Trophoblast cell (in vitro differentiated cells and primary cell): ENCODE measurements around the gene ZDHHC8.

ENCODE experiments used
- DNase-seq, 2 donors: peaks; one replicate each; pipeline ENCODE4 v3.0.0-alpha.2; 2016
- H2AFZ ChIP-seq: 2 replicates; pipeline ENCODE4 v1.6.1; 2013; ENCODE audit warnings: low read length, moderate library complexity, mild to moderate bottlenecking; ENCODE audit not compliant: insufficient read depth, poor library complexity
- H2AK5ac ChIP-seq: 2 replicates; pipeline ENCODE4 v1.6.1; 2013; ENCODE audit warnings: mild to moderate bottlenecking, low read length
- H2BK120ac ChIP-seq: 2 replicates; pipeline ENCODE4 v1.6.1; 2013; ENCODE audit warnings: low read length, mild to moderate bottlenecking, moderate library complexity; ENCODE audit not compliant: insufficient read depth, poor library complexity
- H2BK12ac ChIP-seq: 2 replicates; pipeline ENCODE4 v1.6.1; 2013; ENCODE audit warnings: mild to moderate bottlenecking, low read length, moderate library complexity
- H2BK5ac ChIP-seq: 2 replicates; pipeline ENCODE4 v1.6.1; 2013; ENCODE audit warnings: low read length, low read depth, moderate library complexity, mild to moderate bottlenecking; ENCODE audit not compliant: poor library complexity
- H3K14ac ChIP-seq: 2 replicates; pipeline ENCODE4 v1.6.1; 2013; ENCODE audit warnings: mild to moderate bottlenecking, low read length
- H3K18ac ChIP-seq: 2 replicates; pipeline ENCODE4 v1.6.1; 2013; ENCODE audit warnings: mild to moderate bottlenecking, low read length
- H3K23ac ChIP-seq: 2 replicates; pipeline ENCODE4 v1.6.1; 2013; ENCODE audit warnings: low read length
- H3K27ac ChIP-seq: 2 replicates; pipeline ENCODE4 v1.5.1; 2013; ENCODE audit warnings: low read depth, mild to moderate bottlenecking, inconsistent platforms, low read length, moderate library complexity
- H3K27me3 ChIP-seq: 2 replicates; pipeline ENCODE4 v1.6.1; 2013; ENCODE audit warnings: inconsistent platforms, mild to moderate bottlenecking, low read length, moderate library complexity; ENCODE audit not compliant: insufficient read depth
- H3K36me3 ChIP-seq, 2 experiments: 1 replicate in 1 of 2; 2 replicates in 1 of 2; pipeline ENCODE4 v1.6.1; 2013; ENCODE audit warnings: low read length in 2 of 2, mild to moderate bottlenecking in 2 of 2, moderate library complexity in 1 of 2; ENCODE audit not compliant: insufficient read depth in 2 of 2, control insufficient read depth in 1 of 2
- H3K4ac ChIP-seq: 2 replicates; pipeline ENCODE4 v1.6.1; 2013; ENCODE audit warnings: low read depth, mild to moderate bottlenecking, low read length, moderate library complexity
- H3K4me1 ChIP-seq, 2 experiments: 1 replicate in 1 of 2; 2 replicates in 1 of 2; pipeline ENCODE4 v1.6.1; 2013; ENCODE audit warnings: low read length in 2 of 2, mild to moderate bottlenecking in 2 of 2, moderate library complexity in 1 of 2; ENCODE audit not compliant: insufficient read depth in 2 of 2, control insufficient read depth in 1 of 2
- H3K4me2 ChIP-seq: 2 replicates; pipeline ENCODE4 v1.6.1; 2013; ENCODE audit warnings: inconsistent platforms, mild to moderate bottlenecking, low read length, moderate library complexity
- H3K4me3 ChIP-seq: 2 replicates; pipeline ENCODE4 v1.5.1; 2013; ENCODE audit warnings: mild to moderate bottlenecking, low read depth, low read length, inconsistent platforms
- H3K79me1 ChIP-seq: one replicate; pipeline ENCODE4 v1.6.1; 2013; ENCODE audit warnings: low read length
- H3K79me2 ChIP-seq: 2 replicates; pipeline ENCODE4 v1.6.1; 2013; ENCODE audit warnings: low read length, mild to moderate bottlenecking; ENCODE audit not compliant: control insufficient read depth, insufficient read depth, poor library complexity
- H3K9ac ChIP-seq: 2 replicates; pipeline ENCODE4 v1.6.1; 2013; ENCODE audit warnings: mild to moderate bottlenecking, low read length
- H3K9me3 ChIP-seq: 2 replicates; pipeline ENCODE4 v1.6.1; 2013; ENCODE audit warnings: low read depth, mild to moderate bottlenecking, control low read depth, inconsistent platforms, low read length; ENCODE audit not compliant: insufficient read depth
- H4K12ac ChIP-seq: 2 replicates; pipeline ENCODE4 v1.6.1; 2013; ENCODE audit warnings: low read depth, mild to moderate bottlenecking, low read length, moderate library complexity
- H4K8ac ChIP-seq: 2 replicates; pipeline ENCODE4 v1.6.1; 2013; ENCODE audit warnings: low read depth, mild to moderate bottlenecking, low read length, moderate library complexity
- H4K91ac ChIP-seq: one replicate; pipeline ENCODE4 v1.6.1; 2013; ENCODE audit warnings: low read depth, mild to moderate bottlenecking, low read length, moderate library complexity
- WGBS: extraction: QIAGEN DNeasy Blood & Tissue Kit; methylation state at CpG from one replicate; pipeline ENCODE4 v1.1.7; 2013; ENCODE audit warnings: missing lambda C conversion rate; ENCODE audit not compliant: insufficient read length, insufficient coverage; ENCODE audit errors: extremely low coverage; 5-methylcytosine and 5-hydroxymethylcytosine counted together

Gene ZDHHC8

DNA sequence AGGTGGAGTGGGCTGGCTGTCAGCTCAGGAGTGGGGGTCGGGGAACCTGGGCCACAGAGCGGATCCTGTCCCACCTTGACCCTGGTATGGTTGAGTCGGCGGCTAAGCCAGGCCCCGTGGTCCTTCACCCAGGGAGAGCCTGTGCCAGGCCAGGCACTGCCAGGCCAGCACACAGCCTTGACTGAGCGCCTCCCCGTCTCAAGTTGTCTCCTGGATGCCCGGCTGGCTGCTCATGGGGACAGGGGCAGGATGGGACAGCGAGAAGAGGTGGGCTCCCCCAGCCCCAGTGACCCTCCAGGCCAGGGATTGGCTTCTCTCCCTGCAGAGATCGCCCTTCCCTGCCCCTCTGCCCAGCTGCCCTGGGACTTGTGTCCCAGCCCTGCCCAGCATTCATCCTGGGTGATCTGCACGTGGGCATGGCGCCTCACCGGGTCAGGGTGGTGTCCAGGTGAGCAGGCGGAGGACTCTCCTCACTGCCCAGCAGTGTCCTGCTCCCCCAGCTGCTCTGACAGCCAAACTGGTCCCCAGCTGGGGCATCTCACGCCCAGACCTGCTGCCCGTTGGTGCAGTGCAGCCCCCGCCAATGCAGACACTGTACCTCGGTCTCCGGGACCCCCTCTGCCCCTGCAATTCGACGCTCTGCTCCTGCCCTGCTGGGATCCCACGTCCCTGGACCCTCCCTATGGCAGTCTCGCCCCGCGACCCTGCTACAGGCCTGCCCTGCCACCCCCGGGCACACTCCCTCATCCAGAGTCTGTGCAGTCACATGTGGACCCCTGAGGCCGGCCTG lies 48.0 kb downstream of the ZDHHC8 start:
- Histone ChIP-seq H3K18ac (no peak overlapping the region), H2BK12ac (no peak overlapping the region), H3K4me2 (no peak overlapping the region), H3K27me3 (no peaks in the 10 kb centered on the region), H4K12ac (no peak overlapping the region), H3K4me1 (no peaks in the 10 kb centered on the region), H3K9ac (no peak overlapping the region), H3K4me3 (no peak overlapping the region), H2BK120ac (no peak overlapping the region), H4K91ac (no peak overlapping the region), H3K14ac (no peak overlapping the region), H4K8ac (no peak overlapping the region), H3K79me1 (no peaks in the 10 kb centered on the region), H2BK5ac (no peak overlapping the region), H3K9me3 (peaks cover 3% of the 10 kb centered on the region), H3K4ac (no peak overlapping the region), H2AFZ (no peak overlapping the region), H3K79me2 (no peaks in the 10 kb centered on the region), H3K27ac (no peak overlapping the region), H3K23ac (no peak overlapping the region), H2AK5ac (no peak overlapping the region), H3K36me3 (no peaks in the 10 kb centered on the region)
- no peak for DNase-seq
- WGBS: no CpG with 5 or more reads among the region's 27 CpGs

DNA sequence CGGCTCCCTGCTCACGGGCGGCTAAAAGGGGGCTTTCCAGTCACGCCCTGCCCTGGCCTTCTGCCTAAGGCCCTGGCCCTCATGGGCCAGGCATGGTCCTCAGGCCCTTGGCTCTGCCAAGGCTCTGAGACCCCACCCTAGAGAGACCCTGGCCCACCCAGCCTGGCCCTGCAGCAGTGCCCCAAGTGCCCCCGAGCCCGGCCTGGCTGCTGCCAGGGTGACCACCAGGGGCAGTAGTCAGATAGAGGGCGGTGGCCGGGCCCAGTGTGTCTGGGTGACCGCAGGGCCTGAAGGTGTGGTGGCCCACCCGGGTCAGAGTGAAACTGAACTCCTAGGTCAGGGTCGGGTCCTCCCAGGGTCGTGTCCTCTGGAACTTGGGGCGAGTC lies 48.6 kb downstream of the ZDHHC8 start:
- no CpG with 5 or more reads among the region's 13 CpGs for WGBS
- Histone ChIP-seq H3K9ac (no peak overlapping the region), H4K12ac (no peak overlapping the region), H2AFZ (no peak overlapping the region), H2BK120ac (no peak overlapping the region), H3K4me2 (no peak overlapping the region), H4K91ac (no peak overlapping the region), H3K4ac (no peak overlapping the region), H3K23ac (no peak overlapping the region), H3K9me3 (peaks cover 3% of the 10 kb centered on the region), H3K27me3 (no peaks in the 10 kb centered on the region), H3K27ac (no peak overlapping the region), H3K4me3 (no peak overlapping the region), H3K18ac (no peak overlapping the region), H2BK5ac (no peak overlapping the region), H2BK12ac (no peak overlapping the region), H3K79me1 (no peaks in the 10 kb centered on the region), H3K4me1 (no peaks in the 10 kb centered on the region), H3K14ac (no peak overlapping the region), H2AK5ac (no peak overlapping the region), H3K79me2 (no peaks in the 10 kb centered on the region), H4K8ac (no peak overlapping the region), H3K36me3 (no peaks in the 10 kb centered on the region)
- DNase-seq: no peak

DNA sequence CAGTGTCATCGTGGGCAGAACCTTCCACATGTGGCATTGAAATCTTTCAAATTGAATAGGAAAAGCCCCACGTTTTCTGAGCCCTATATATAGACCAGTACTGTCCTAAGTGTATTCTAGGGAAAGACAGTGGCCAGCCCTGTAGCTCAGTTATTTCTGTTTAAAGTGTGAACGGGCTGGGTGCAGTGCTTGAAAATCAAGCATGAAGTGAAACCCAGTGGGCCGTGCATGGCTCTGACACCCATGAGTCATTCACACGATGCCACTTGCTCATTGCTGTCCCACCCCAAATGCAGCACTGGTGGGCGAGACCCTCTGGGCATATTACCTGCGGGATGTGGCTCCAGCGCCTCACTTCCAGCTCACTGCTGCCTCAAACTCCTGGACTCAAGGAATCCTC lies 49.0 kb downstream of the ZDHHC8 start:
- Histone ChIP-seq H3K27me3 (no peaks in the 10 kb centered on the region), H3K4me2 (no peak overlapping the region)

DNA sequence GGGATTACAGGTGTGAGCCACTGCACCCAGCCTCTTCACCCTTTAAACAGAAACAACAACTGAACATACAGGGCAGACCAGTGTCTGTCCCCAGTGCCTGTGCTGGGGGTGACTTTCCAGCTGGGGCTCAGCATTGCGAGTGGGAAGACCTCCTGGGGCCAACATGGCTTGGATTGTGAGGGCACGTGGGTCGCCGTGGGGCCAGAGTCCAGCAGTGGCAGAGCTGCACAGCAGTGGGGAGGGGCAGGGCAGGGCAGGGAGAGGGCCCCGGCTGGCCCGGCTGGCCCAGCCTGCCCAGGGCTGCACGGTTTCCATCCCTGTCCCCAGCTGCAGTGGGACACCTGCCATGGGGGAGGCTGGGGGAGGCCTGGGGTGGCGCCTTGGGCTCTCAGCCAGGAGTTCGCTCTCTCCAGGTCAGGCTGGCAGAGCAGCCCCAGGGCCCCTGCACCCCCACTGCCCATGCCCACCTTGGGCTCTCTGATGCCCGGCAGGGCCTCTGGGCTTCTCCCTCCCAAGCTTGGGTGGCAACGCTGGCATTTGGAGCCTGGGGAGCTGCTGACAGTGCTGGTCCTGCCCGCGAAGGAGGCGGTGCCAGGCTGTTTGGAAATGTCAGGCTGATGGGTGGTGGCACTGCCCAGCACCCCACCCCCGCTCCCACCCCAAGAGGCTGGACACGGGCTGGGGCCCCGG lies 49.7 kb downstream of the ZDHHC8 start:
- Histone ChIP-seq H2BK5ac (no peak overlapping the region), H3K23ac (no peak overlapping the region), H2AFZ (no peak overlapping the region), H3K9ac (no peak overlapping the region), H2AK5ac (no peak overlapping the region), H3K4me2 (no peak overlapping the region), H3K36me3 (no peaks in the 10 kb centered on the region), H3K18ac (no peak overlapping the region), H3K79me2 (no peaks in the 10 kb centered on the region), H3K14ac (no peak overlapping the region), H3K4me3 (no peak overlapping the region), H3K4ac (no peak overlapping the region), H4K91ac (no peak overlapping the region), H3K27ac (no peak overlapping the region), H3K79me1 (no peaks in the 10 kb centered on the region), H3K9me3 (peaks cover 3% of the 10 kb centered on the region), H3K27me3 (no peaks in the 10 kb centered on the region), H4K8ac (no peak overlapping the region), H2BK12ac (no peak overlapping the region), H4K12ac (no peak overlapping the region), H2BK120ac (no peak overlapping the region), H3K4me1 (no peaks in the 10 kb centered on the region)
- no CpG with 5 or more reads among the region's 17 CpGs for WGBS
- DNase-seq: no peak

More for the DNA sequence above, 49.0 kb downstream of the ZDHHC8 start:
- H3K27ac ChIP-seq: no peak overlapping the region
- H3K9me3 ChIP-seq: peaks cover 3% of the 10 kb centered on the region
- H2BK120ac ChIP-seq: no peak overlapping the region
- no peaks in the 10 kb centered on the region for H3K79me1 ChIP-seq
- H3K4ac ChIP-seq: no peak overlapping the region
- H3K4me1 ChIP-seq: no peaks in the 10 kb centered on the region
- H3K18ac ChIP-seq: no peak overlapping the region
- no peak overlapping the region for H4K8ac ChIP-seq
- H3K4me3 ChIP-seq: peak overlapping the region; percentile 30
- no peak overlapping the region for H2AFZ ChIP-seq
- H4K91ac ChIP-seq: no peak overlapping the region
- no peak overlapping the region for H2BK12ac ChIP-seq
- H3K14ac ChIP-seq: no peak overlapping the region
- H3K23ac ChIP-seq: no peak overlapping the region
- no peak overlapping the region for H3K9ac ChIP-seq
- DNase-seq: no peak
- H3K36me3 ChIP-seq: no peaks in the 10 kb centered on the region
- no peak overlapping the region for H2AK5ac ChIP-seq
- no CpG with 5 or more reads among the region's 8 CpGs for WGBS
- no peaks in the 10 kb centered on the region for H3K79me2 ChIP-seq
- no peak overlapping the region for H2BK5ac ChIP-seq
- H4K12ac ChIP-seq: no peak overlapping the region
